HCT116 (cell line): ENCODE measurements around the gene PAQR6. TPM values are rescaled to one million over a fixed set of nuclear protein-coding genes. Genes with fewer than 3 reads are reported as not detected.

Experiments
- ATAC-seq: fragments of 200-7000 bp; cut with Tn5 transposase; 2 replicates; pipeline ENCODE4 v1.9.1; 2020; ENCODE audit warnings: mild to moderate bottlenecking, moderate library complexity
- BruUV-seq: library from RNA; stranded (reverse); fragments of 400-500 nt; replicated peaks from 2 replicates; lab custom pipeline; 2021; lab: Mats Ljungman, UMichigan
- CTCF ChIA-PET: fragments of 300-600 bp; sonication (Branson Sonifier 250); formaldehyde crosslinking; loops from one replicate; lab custom pipeline; 2021; ENCODE audit warnings: antibody characterized with exemption; lab: Charles Lee
- POLR2A ChIA-PET: fragments of 300-600, 350-600 bp; sonication (Branson Sonifier 250); formaldehyde crosslinking; loops from one replicate; lab custom pipeline; 2021; ENCODE audit warnings: antibody characterized with exemption; lab: Charles Lee
- RAD21 ChIA-PET, 2 experiments: fragments of 300-600 bp; sonication (Branson Sonifier 250); formaldehyde crosslinking; loops; one replicate each; lab custom pipeline; 2023; ENCODE audit warnings: low total read pairs in 2 of 2; ENCODE audit not compliant: uncharacterized antibody in 2 of 2, unreplicated experiment in 2 of 2, low non-redundant PET in 1 of 2; lab: Charles Lee
- DNase-seq: peaks from one replicate; pipeline ENCODE4 v3.0.0-alpha.2; 2010; ENCODE audit warnings: low read depth, low spot score
- H2AFZ ChIP-seq: fragments of 200-600 bp; shearing (Covaris generic), sonication (generic); 2 replicates; pipeline ENCODE4 v1.6.1; 2017; ENCODE audit warnings: low read depth, mixed run types, mixed read lengths, antibody characterized with exemption, low read length; ENCODE audit not compliant: poor library complexity, severe bottlenecking
- H3K27ac ChIP-seq: 2 replicates; pipeline ENCODE4 v1.5.1; 2012; ENCODE audit warnings: low read depth, low read length
- H3K27me3 ChIP-seq: fragments of 200-600 bp; sonication (generic); 2 replicates; pipeline ENCODE4 v1.6.1; 2016; ENCODE audit warnings: mixed run types, low read length, mixed read lengths; ENCODE audit not compliant: insufficient read depth
- H3K36me3 ChIP-seq, 2 experiments: fragments of 200-500 bp in 1 of 2; fragments of 200-600 bp in 1 of 2; sonication (Bioruptor generic) in 1 of 2; sonication (generic) in 1 of 2; 2 replicates each; pipeline versions ENCODE4 v1.5.1 to v1.6.1; 2014 to 2016; ENCODE audit warnings: low read length in 2 of 2, inconsistent platforms in 1 of 2, mixed read lengths in 1 of 2, mixed run types in 1 of 2; ENCODE audit not compliant: insufficient read depth in 2 of 2, control insufficient read depth in 1 of 2
- H3K4me1 ChIP-seq, 2 experiments: fragments of 200-600 bp in 1 of 2; sonication (generic) in 1 of 2; 2 replicates each; pipeline versions ENCODE4 v1.5.1 to v1.6.1; 2012 to 2017; ENCODE audit warnings: low read length in 2 of 2, inconsistent platforms in 1 of 2, mild to moderate bottlenecking in 1 of 2, mixed read lengths in 1 of 2, mixed run types in 1 of 2, moderate library complexity in 1 of 2; ENCODE audit not compliant: insufficient read depth in 2 of 2, control insufficient read depth in 1 of 2
- H3K4me2 ChIP-seq: fragments of 200-600 bp; sonication (generic); 2 replicates; pipeline ENCODE4 v1.6.1; 2017; ENCODE audit warnings: mixed run types, low read length, mixed read lengths
- H3K4me3 ChIP-seq, 2 experiments: fragments of 200-600 bp in 1 of 2; sonication (generic) in 1 of 2; replicated peaks in 1 of 2; 2 replicates each; pipeline ENCODE4 v1.5.1; 2011 to 2016; ENCODE audit warnings: low read length in 2 of 2, control low read depth in 1 of 2, low read depth in 1 of 2, mild to moderate bottlenecking in 1 of 2, mixed read lengths in 1 of 2, mixed run types in 1 of 2
- H3K79me2 ChIP-seq: fragments of 200-600 bp; sonication (generic); 2 replicates; pipeline ENCODE4 v1.6.1; 2017; ENCODE audit warnings: mild to moderate bottlenecking, mixed run types, low read length, moderate library complexity, mixed read lengths; ENCODE audit not compliant: insufficient read depth
- H3K9ac ChIP-seq: fragments of 200-600 bp; sonication (generic); 2 replicates; pipeline ENCODE4 v1.6.1; 2016; ENCODE audit warnings: low read length, mixed read lengths
- H3K9me2 ChIP-seq: fragments of 200-600 bp; sonication (generic), shearing (Covaris generic); 2 replicates; pipeline ENCODE4 v1.6.1; 2017; ENCODE audit warnings: mixed run types, mild to moderate bottlenecking, moderate library complexity; ENCODE audit not compliant: insufficient read depth
- H3K9me3 ChIP-seq, 2 experiments: fragments of 200-500 bp in 1 of 2; fragments of 200-600 bp in 1 of 2; sonication (Bioruptor generic) in 1 of 2; sonication (generic) in 1 of 2; 2 replicates each; pipeline ENCODE4 v1.6.1; 2014 to 2017; ENCODE audit warnings: low read length in 2 of 2, mixed read lengths in 2 of 2, inconsistent platforms in 1 of 2, low read depth in 1 of 2, mild to moderate bottlenecking in 1 of 2, mixed run types in 1 of 2, moderate library complexity in 1 of 2; ENCODE audit not compliant: control insufficient read depth in 1 of 2, insufficient read depth in 1 of 2
- H4K20me1 ChIP-seq: fragments of 200-600 bp; sonication (generic), shearing (Covaris generic); 2 replicates; pipeline ENCODE4 v1.6.1; 2017; ENCODE audit warnings: mixed run types, mild to moderate bottlenecking, moderate library complexity; ENCODE audit not compliant: insufficient read depth
- ATF3 ChIP-seq: IDR thresholded peaks from 2 replicates; pipeline ENCODE4 v1.6.1; 2012
- CEBPB ChIP-seq: IDR thresholded peaks from 2 replicates; pipeline ENCODE4 v1.6.1; 2012; ENCODE audit warnings: low read depth
- EGR1 ChIP-seq: IDR thresholded peaks from 2 replicates; pipeline ENCODE4 v1.6.1; 2012; ENCODE audit warnings: low read depth
- ELF1 ChIP-seq: IDR thresholded peaks from 2 replicates; pipeline ENCODE4 v1.6.1; 2012; ENCODE audit warnings: low read depth, borderline replicate concordance
- EZH2phosphoT487 ChIP-seq: fragments of 200-600 bp; IDR thresholded peaks from 2 replicates; pipeline ENCODE4 v1.6.1; 2018; ENCODE audit warnings: antibody characterized with exemption, borderline replicate concordance
- JUND ChIP-seq: IDR thresholded peaks from 2 replicates; pipeline ENCODE4 v1.6.1; 2012
- MAX ChIP-seq: IDR thresholded peaks from 2 replicates; pipeline ENCODE4 v1.6.1; 2012
- POLR2AphosphoS5 ChIP-seq: IDR thresholded peaks from 2 replicates; pipeline ENCODE4 v1.6.1; 2011; ENCODE audit warnings: mild to moderate bottlenecking, low read depth, low read length, moderate library complexity
- REST ChIP-seq: IDR thresholded peaks from 2 replicates; pipeline ENCODE4 v1.6.1; 2012; ENCODE audit warnings: low read depth
- SIN3A ChIP-seq: IDR thresholded peaks from 2 replicates; pipeline ENCODE4 v1.6.1; 2012; ENCODE audit warnings: low read depth
- SP1 ChIP-seq: IDR thresholded peaks from 2 replicates; pipeline ENCODE4 v1.6.1; 2012; ENCODE audit warnings: low read depth
- SRF ChIP-seq: IDR thresholded peaks from 2 replicates; pipeline ENCODE4 v1.6.1; 2012; ENCODE audit warnings: low read depth
- TCF7L2 ChIP-seq: IDR thresholded peaks from 2 replicates; pipeline ENCODE4 v1.7.0; 2011; ENCODE audit warnings: borderline replicate concordance, inconsistent platforms; ENCODE audit not compliant: insufficient read depth, insufficient read length; ENCODE audit errors: extremely low read depth
- ZFX ChIP-seq: fragments of 450-650 bp; IDR thresholded peaks from 2 replicates; pipeline ENCODE4 v1.6.1; 2017
- intact Hi-C: fragments of 100-400 bp; cut with micrococcal nuclease; formaldehyde crosslinking; loops from 2 replicates; pipeline ENCODE4 v1.10.0; 2022
- total RNA-seq: library from RNA; stranded (reverse); gene quantifications from one replicate; pipeline ENCODE4 v1.2.1, GENCODE V29; 2021; ENCODE audit not compliant: unreplicated experiment

The PAQR6 gene
- total RNA-seq, 1 experiment from 2014 or later: 10.9 TPM

- BruUV-seq: no TSS peak
- RAD21 ChIA-PET: no interaction called here
- Histone ChIP-seq H3K27ac (no peak overlapping the region), H3K4me3 (no peak overlapping the region), H3K9ac (no peak overlapping the region), H2AFZ (no peak overlapping the region), H3K4me2 (no peak overlapping the region), H3K4me1 (peaks cover 4 to 21% of the 10 kb centered on the region in 2 experiments; a peak in 3 of 4 replicates), H3K79me2 (no peaks in the 10 kb centered on the region), H3K27me3 (no peaks in the 10 kb centered on the region), H4K20me1 (no peaks in the 10 kb centered on the region), H3K9me3 (no peaks in the 10 kb centered on the region), H3K36me3 (no peaks in the 10 kb centered on the region; a peak in 1 of 4 replicates), H3K9me2 (no peaks in the 10 kb centered on the region)
- POLR2A ChIA-PET: interaction anchor here (1.1 kb wide), 1 partner anchor 17 kb away, joined by 3 read pairs; the partner anchor contains the start of gene PMF1
- intact Hi-C loops: no loop called here
- no peak for DNase-seq
- CTCF ChIA-PET: interaction anchor here (0.8 to 2.4 kb wide), 2 partner anchors 85 to 141 kb away, joined by 3 to 7 read pairs; no protein-coding TSS in a partner anchor
- no peak for TF ChIP-seq EZH2phosphoT487
- TF ChIP-seq ELF1: no peak
- TF ChIP-seq TCF7L2: no peak
- TF ChIP-seq JUND: no peak
- no peak for TF ChIP-seq EGR1
- no peak for TF ChIP-seq POLR2AphosphoS5
- no peak for TF ChIP-seq CEBPB
- no peak for TF ChIP-seq SIN3A
- no peak for ATAC-seq
These were observed 17.4 kb downstream of the PAQR6 start for GRCh38 chr1:156230473-156230837.

- Histone ChIP-seq H3K36me3 (no peaks in the 10 kb centered on the region; a peak in 1 of 4 replicates), H3K4me3 (no peak overlapping the region), H4K20me1 (no peaks in the 10 kb centered on the region), H3K4me2 (no peak overlapping the region), H3K4me1 (peaks cover 4 to 23% of the 10 kb centered on the region in 2 experiments; a peak in 3 of 4 replicates), H3K9me2 (no peaks in the 10 kb centered on the region), H3K27ac (no peak overlapping the region), H2AFZ (no peak overlapping the region), H3K9me3 (no peaks in the 10 kb centered on the region), H3K79me2 (no peaks in the 10 kb centered on the region), H3K27me3 (no peaks in the 10 kb centered on the region), H3K9ac (no peak overlapping the region)
- no TSS peak for BruUV-seq
- intact Hi-C loops: no loop called here
- ChIA-PET CTCF (interaction anchor here (1.1 to 2.4 kb wide), 2 partner anchors 17 to 84 kb away, joined by 3 to 7 read pairs; partner anchors contain the start of gene PMF1), RAD21 (interaction anchor here in 1 of 2 experiments (0.7 kb wide), 1 partner anchor 129 kb away, joined by 5 read pairs; no protein-coding TSS in a partner anchor), POLR2A (interaction anchor here (1.1 kb wide), 1 partner anchor 17 kb away, joined by 3 read pairs; the partner anchor contains the start of gene PMF1)
- no peak for ATAC-seq
- DNase-seq: no peak
- TF ChIP-seq JUND (no peak), TCF7L2 (no peak), ATF3 (no peak), MAX (no peak), SRF (no peak), POLR2AphosphoS5 (no peak), ELF1 (no peak), EZH2phosphoT487 (no peak), SIN3A (no peak), ZFX (no peak), SP1 (no peak), REST (no peak), EGR1 (no peak)
These were observed 17.9 kb downstream of the PAQR6 start for GRCh38 chr1:156229809-156230472.
